OCI-LY3 (cell line): Measurements from ENCODE around the gene PSKH1.

Experiments
- H2AFZ ChIP-seq: fragments of 200-600, 300-600 bp; shearing (Covaris generic); 2 replicates; pipeline ENCODE4 v1.6.0; 2014; ENCODE audit warnings: antibody characterized with exemption, low read depth, low read length
- H3K27ac ChIP-seq: fragments of 200-600, 300-600 bp; sonication (generic); 2 replicates; pipeline ENCODE4 v1.5.1; 2014; ENCODE audit warnings: mild to moderate bottlenecking, low read length, moderate library complexity, mixed read lengths
- H3K27me3 ChIP-seq: fragments of 200-600, 300-600 bp; sonication (generic); 2 replicates; pipeline ENCODE4 v1.6.1; 2014; ENCODE audit warnings: low read depth, low read length, mixed read lengths
- H3K36me3 ChIP-seq: fragments of 200-600, 300-600 bp; sonication (generic); replicated peaks from 2 replicates; pipeline ENCODE3; 2014; ENCODE audit warnings: low read depth, low read length, mixed read lengths
- H3K4me1 ChIP-seq: fragments of 300-600, 200-600 bp; sonication (generic); 2 replicates; pipeline ENCODE4 v1.6.1; 2014; ENCODE audit warnings: low read length, mixed read lengths
- H3K4me2 ChIP-seq: fragments of 200-600, 300-600 bp; sonication (generic); 2 replicates; pipeline ENCODE4 v1.6.1; 2014; ENCODE audit warnings: low read length, mixed read lengths
- H3K4me3 ChIP-seq: fragments of 300-600, 200-600 bp; sonication (generic); 2 replicates; pipeline ENCODE4 v1.5.1; 2014; ENCODE audit warnings: antibody characterized with exemption, mild to moderate bottlenecking, low read length, moderate library complexity
- H3K79me2 ChIP-seq: fragments of 300-600, 200-600 bp; shearing (Covaris generic); 2 replicates; pipeline ENCODE4 v1.6.1; 2014; ENCODE audit warnings: mild to moderate bottlenecking, low read length, mixed read lengths
- H3K9ac ChIP-seq: fragments of 300-600, 200-600 bp; shearing (Covaris generic); 2 replicates; pipeline ENCODE4 v1.6.0; 2014; ENCODE audit warnings: mild to moderate bottlenecking, low read length, moderate library complexity
- H3K9me3 ChIP-seq: fragments of 200-600, 300-600 bp; shearing (Covaris generic); 2 replicates; pipeline ENCODE4 v1.6.1; 2014; ENCODE audit warnings: low read length, mixed read lengths; ENCODE audit not compliant: insufficient read depth
- H4K20me1 ChIP-seq: fragments of 200-600, 300-600 bp; sonication (generic); 2 replicates; pipeline ENCODE4 v1.6.1; 2016; ENCODE audit warnings: low read length, mixed read lengths; ENCODE audit not compliant: insufficient read depth
- CTCF ChIP-seq: fragments of 200-600, 300-600 bp; sonication (generic); IDR thresholded peaks from 2 replicates; pipeline ENCODE4 v1.5.1; 2014; ENCODE audit warnings: antibody characterized with exemption, low read length, low read depth
- EZH2phosphoT487 ChIP-seq: fragments of 200-600 bp; shearing (Covaris generic); IDR thresholded peaks from 2 replicates; pipeline ENCODE4 v1.6.1; 2018; ENCODE audit warnings: antibody characterized with exemption, mixed run types, low read depth

PSKH1 gene

GRCh38 chr16:67871256-67871655 is 21.8 kb upstream of the PSKH1 start:
- TF ChIP-seq CTCF (no peak), EZH2phosphoT487 (no peak)
- no peak overlapping the region for H2AFZ ChIP-seq
- peaks cover 33% of the 10 kb centered on the region for H3K79me2 ChIP-seq
- no peaks in the 10 kb centered on the region for H3K27me3 ChIP-seq
- H3K9ac ChIP-seq, result no peak overlapping the region
- peaks cover 15% of the 10 kb centered on the region for H4K20me1 ChIP-seq
- H3K4me1 ChIP-seq, result peaks cover 14% of the 10 kb centered on the region
- no peak overlapping the region for H3K4me3 ChIP-seq
- H3K4me2 ChIP-seq, result no peak overlapping the region
- peaks cover 13% of the 10 kb centered on the region for H3K36me3 ChIP-seq
- no peak overlapping the region for H3K27ac ChIP-seq
- no peaks in the 10 kb centered on the region for H3K9me3 ChIP-seq

GRCh38 chr16:67872131-67872630 is 20.9 kb upstream of the PSKH1 start:
- Histone ChIP-seq H3K79me2 (peaks cover 37% of the 10 kb centered on the region), H3K4me2 (peak overlapping the region; percentile 98), H3K27ac (peak overlapping the region; percentile 52), H3K9ac (peak overlapping the region; percentile 77), H3K4me3 (peak overlapping the region; percentile 95), H3K36me3 (peaks cover 22% of the 10 kb centered on the region), H3K9me3 (no peaks in the 10 kb centered on the region), H4K20me1 (peaks cover 15% of the 10 kb centered on the region), H3K4me1 (peaks cover 14% of the 10 kb centered on the region), H3K27me3 (no peaks in the 10 kb centered on the region), H2AFZ (peak overlapping the region; percentile 44; the same call in 1 of the 2 replicates)
- no peak for TF ChIP-seq EZH2phosphoT487

- Histone ChIP-seq H3K9ac (peak within 1 kb of the TSS; percentile 77), H3K4me1 (peaks cover 14% of the 10 kb centered on the region), H3K9me3 (no peaks in the 10 kb centered on the region), H3K79me2 (peaks cover 37% of the 10 kb centered on the region), H3K4me3 (peak within 1 kb of the TSS; percentile 95), H3K36me3 (peaks cover 25% of the 10 kb centered on the region), H3K27me3 (no peaks in the 10 kb centered on the region), H3K4me2 (peak within 1 kb of the TSS; percentile 98), H4K20me1 (peaks cover 15% of the 10 kb centered on the region), H2AFZ (peak within 1 kb of the TSS; percentile 89), H3K27ac (peak within 1 kb of the TSS; percentile 52)
- TF ChIP-seq CTCF, result no peak
- TF ChIP-seq EZH2phosphoT487, result no peak
Measured at GRCh38 chr16:67872631-67873434, 20.2 kb upstream of the PSKH1 start, which contains the start of gene EDC4. EDC4 (plus strand) TSS chr16:67873052; CDS start chr16:67873262, 210 bp downstream.

- TF ChIP-seq EZH2phosphoT487 (no peak), CTCF (no peak)
- Histone ChIP-seq H3K4me2 (peak overlapping the region; percentile 98), H3K4me1 (peaks cover 14% of the 10 kb centered on the region), H2AFZ (peak overlapping the region; percentile 89; the same call in 1 of the 2 replicates), H3K9ac (peak overlapping the region; percentile 77), H4K20me1 (peaks cover 15% of the 10 kb centered on the region), H3K9me3 (no peaks in the 10 kb centered on the region), H3K79me2 (peaks cover 37% of the 10 kb centered on the region), H3K36me3 (peaks cover 26% of the 10 kb centered on the region), H3K27me3 (no peaks in the 10 kb centered on the region), H3K27ac (peak overlapping the region; percentile 34), H3K4me3 (peak overlapping the region; percentile 95)
Measured at GRCh38 chr16:67873435-67874370, 19.4 kb upstream of the PSKH1 start.
